ENCODE data around the gene HOXA3. TPM values are rescaled to one million over a fixed set of nuclear protein-coding genes. Genes with fewer than 3 reads are reported as not detected.

Gene HOXA3
- total RNA-seq, 4 donors from 2014 or later = 6.4 to 22.6 (median 10.3) TPM

DNA sequence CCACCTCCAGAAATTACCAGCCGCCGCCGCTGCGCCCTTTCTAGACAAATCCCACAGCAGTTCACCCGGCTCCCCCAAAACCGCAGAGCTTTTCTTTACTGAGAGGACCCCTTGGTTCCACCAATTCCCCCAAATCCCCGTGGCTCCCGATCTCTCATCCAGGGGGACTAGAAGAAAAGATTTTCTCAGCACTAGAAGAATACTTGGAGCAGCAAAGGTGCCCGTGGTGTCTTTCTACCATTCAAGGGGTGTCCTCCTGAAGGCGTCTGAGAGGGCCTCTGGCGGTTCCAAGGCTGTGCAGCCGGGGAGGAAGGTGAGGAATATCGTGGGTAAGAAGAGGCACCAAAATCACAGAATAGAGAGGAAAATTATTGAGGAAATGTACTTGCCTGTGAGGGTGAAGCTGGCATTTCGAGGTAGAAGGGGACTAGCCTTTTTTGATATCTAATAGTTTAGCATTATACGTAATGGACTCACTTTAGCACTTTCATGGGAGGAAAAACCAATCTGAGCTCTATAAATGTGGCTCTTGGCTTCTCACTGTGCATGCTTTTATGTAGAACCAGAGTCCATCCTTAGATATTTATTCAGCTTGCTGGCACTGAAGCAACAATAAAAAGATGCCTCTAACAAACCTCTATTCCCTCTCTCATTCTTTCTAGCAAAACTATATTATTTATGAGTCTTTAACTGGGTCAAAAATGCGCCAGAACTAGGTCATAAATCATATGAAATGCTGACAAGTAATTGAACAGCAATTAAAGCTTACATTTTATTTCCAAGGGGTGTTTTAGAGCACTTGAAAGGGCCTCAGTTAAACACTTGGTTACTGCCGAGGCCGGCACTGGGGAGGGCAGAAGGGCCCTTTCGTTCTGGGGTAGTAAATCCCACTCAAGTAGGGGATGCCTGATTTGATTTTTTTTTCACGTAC is 36.1 kb downstream of the HOXA3 start:
- ATAC-seq = no peak
- no peaks in the 10 kb centered on the region for H3K9me3 ChIP-seq
- peak overlapping the region; percentile 60 to 79 for H3K4me3 ChIP-seq
- H3K27ac ChIP-seq = peak overlapping the region; percentile 90 to 99 (median 98)
- H3K36me3 ChIP-seq = no peaks in the 10 kb centered on the region
- WGBS, 2 donors (ENCODE audit: low coverage in 1 of 2) = 6 to 20% methylated on average over 12 to 15 of the region's 20 CpGs
- TF ChIP-seq POLR2A (IDR thresholded peaks at IDR 0.05) = no peak
- TF ChIP-seq, protein P1, sequence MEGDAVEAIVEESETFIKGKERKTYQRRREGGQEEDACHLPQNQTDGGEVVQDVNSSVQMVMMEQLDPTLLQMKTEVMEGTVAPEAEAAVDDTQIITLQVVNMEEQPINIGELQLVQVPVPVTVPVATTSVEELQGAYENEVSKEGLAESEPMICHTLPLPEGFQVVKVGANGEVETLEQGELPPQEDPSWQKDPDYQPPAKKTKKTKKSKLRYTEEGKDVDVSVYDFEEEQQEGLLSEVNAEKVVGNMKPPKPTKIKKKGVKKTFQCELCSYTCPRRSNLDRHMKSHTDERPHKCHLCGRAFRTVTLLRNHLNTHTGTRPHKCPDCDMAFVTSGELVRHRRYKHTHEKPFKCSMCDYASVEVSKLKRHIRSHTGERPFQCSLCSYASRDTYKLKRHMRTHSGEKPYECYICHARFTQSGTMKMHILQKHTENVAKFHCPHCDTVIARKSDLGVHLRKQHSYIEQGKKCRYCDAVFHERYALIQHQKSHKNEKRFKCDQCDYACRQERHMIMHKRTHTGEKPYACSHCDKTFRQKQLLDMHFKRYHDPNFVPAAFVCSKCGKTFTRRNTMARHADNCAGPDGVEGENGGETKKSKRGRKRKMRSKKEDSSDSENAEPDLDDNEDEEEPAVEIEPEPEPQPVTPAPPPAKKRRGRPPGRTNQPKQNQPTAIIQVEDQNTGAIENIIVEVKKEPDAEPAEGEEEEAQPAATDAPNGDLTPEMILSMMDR (IDR thresholded peaks at IDR 0.05) = peak in 1 of 4 experiments; percentile 16
- no peaks in the 10 kb centered on the region for H3K27me3 ChIP-seq
- H3K4me1 ChIP-seq = peaks cover 0 to 52% (median 20%) of the 10 kb centered on the region in 3 donors

DNA sequence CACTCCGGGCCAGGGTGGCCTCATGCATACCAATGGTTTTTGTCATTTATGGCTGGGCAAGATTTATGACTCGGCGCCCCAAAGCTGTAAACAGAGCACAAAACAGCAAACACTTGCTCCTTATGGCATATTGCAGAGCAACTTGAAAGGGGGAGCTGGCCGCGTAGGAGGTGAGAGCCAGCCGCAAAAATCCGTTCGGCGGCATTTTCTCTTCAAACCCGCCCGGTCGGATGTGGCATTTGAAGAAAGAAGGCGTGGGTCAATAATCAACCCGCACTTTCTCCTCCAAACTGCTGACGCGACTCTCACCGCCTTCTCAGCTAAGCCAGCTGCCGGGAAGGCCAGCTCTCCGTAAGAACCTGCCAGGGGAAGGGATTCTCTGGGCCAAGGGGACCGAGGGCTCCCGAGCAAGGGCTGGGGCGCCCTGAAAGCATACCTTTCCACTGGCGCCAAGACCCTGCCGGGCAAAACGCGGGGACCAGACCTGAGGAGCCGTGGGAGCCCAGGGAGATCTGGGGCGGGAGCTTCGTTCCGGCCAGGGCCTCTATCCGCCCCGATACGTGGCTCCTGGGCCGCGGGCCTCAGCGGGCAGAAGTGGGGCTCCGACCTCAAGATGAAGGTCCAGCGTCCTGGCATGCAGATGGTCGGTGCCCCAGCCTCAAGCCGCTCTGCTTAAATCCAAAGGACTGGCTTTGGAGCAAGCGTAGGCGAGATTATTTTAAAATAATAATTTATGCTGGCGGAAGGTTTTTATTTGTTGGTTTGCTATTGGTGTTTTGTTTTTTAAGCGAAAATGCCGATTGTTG is 37.0 kb downstream of the HOXA3 start:
- H3K4me1 ChIP-seq = peaks cover 0 to 52% (median 23%) of the 10 kb centered on the region in 3 donors
- WGBS, 2 donors (ENCODE audit: low coverage in 1 of 2) = 12 to 21% methylated on average over 10 to 18 of the region's 45 CpGs

DNA sequence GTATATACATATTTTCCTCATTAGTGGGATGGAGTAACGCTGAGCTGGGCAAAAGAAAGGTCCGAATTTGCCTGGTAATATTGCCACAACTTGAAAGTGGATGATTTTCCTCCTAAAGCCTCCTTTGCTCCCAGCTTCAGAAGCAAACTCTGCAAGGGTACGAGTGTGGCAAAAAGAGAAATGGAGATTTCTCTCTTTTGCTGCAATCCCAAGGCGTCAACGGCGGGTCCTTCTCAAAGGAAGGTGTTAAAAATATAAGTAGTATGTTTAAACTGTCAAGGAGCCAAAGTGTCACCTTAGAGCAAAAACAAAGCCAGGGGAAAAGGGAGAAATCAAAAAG is 37.5 kb downstream of the HOXA3 start:
- H3K4me1 ChIP-seq = peaks cover 0 to 52% (median 24%) of the 10 kb centered on the region in 3 donors
- TF ChIP-seq EP300 (IDR thresholded peaks at IDR 0.05) = no peak
- TF ChIP-seq, protein P1 (IDR thresholded peaks at IDR 0.05) = no peak
- TF ChIP-seq POLR2A (IDR thresholded peaks at IDR 0.05) = no peak
- TF ChIP-seq POLR2AphosphoS5 (IDR thresholded peaks at IDR 0.05) = no peak
- WGBS, 2 donors (ENCODE audit: low coverage in 1 of 2) = 3 to 21% methylated on average over 5 to 6 of the region's 6 CpGs

More for the DNA sequence above, 37.0 kb downstream of the HOXA3 start:
- no peaks in the 10 kb centered on the region for H3K27me3 ChIP-seq
- H3K27ac ChIP-seq = peak overlapping the region; percentile 90 to 99 (median 98)
- peak overlapping the region; percentile 60 to 79 for H3K4me3 ChIP-seq
- no peaks in the 10 kb centered on the region for H3K36me3 ChIP-seq
- ATAC-seq = no peak
- TF ChIP-seq POLR2A (IDR thresholded peaks at IDR 0.05) = peak; percentile 43 to 48
- TF ChIP-seq, protein P1 (IDR thresholded peaks at IDR 0.05) = no peak
- peak; percentile 89 for TF ChIP-seq POLR2AphosphoS5 (IDR thresholded peaks at IDR 0.05)
- no peaks in the 10 kb centered on the region for H3K9me3 ChIP-seq

GRCh38 chr7:27113991-27114769 is 38.2 kb downstream of the HOXA3 start:
- no peak for TF ChIP-seq EP300 (IDR thresholded peaks at IDR 0.05)
- no peak for TF ChIP-seq POLR2AphosphoS5 (IDR thresholded peaks at IDR 0.05)
- TF ChIP-seq, protein P1 (IDR thresholded peaks at IDR 0.05) = peak in 1 of 4 experiments; percentile 5
- peak in 1 of 2 donors; percentile 10 for TF ChIP-seq POLR2A (IDR thresholded peaks at IDR 0.05)
- Histone ChIP-seq H3K36me3 (no peaks in the 10 kb centered on the region), H3K27ac (peak overlapping the region; percentile 90 to 99 (median 98)), H3K4me3 (peak overlapping the region; percentile 51 to 79), H3K9me3 (no peaks in the 10 kb centered on the region), H3K27me3 (no peaks in the 10 kb centered on the region), H3K4me1 (peaks cover 0 to 52% (median 26%) of the 10 kb centered on the region in 3 donors)
- WGBS, 2 donors (ENCODE audit: low coverage in 1 of 2) = 4 to 8% methylated on average over 3 to 5 of the region's 26 CpGs
- ATAC-seq = peak; percentile 54

More for the DNA sequence above, 37.5 kb downstream of the HOXA3 start:
- H3K27ac ChIP-seq = peak overlapping the region; percentile 90 to 99 (median 98)
- H3K4me3 ChIP-seq = peak overlapping the region; percentile 60 to 79
- no peak for ATAC-seq
- no peaks in the 10 kb centered on the region for H3K27me3 ChIP-seq
- H3K36me3 ChIP-seq = no peaks in the 10 kb centered on the region
- no peaks in the 10 kb centered on the region for H3K9me3 ChIP-seq

Data from gastroesophageal sphincter (tissue), 4 donors.